Measurements from ENCODE around the gene RNF32. TPM values are rescaled to one million over a fixed set of nuclear protein-coding genes. Genes with fewer than 3 reads are reported as not detected.

Gene RNF32
- polyA plus RNA-seq, 3 donors, result 0.03 to 0.13 TPM; not detected in 1

DNA sequence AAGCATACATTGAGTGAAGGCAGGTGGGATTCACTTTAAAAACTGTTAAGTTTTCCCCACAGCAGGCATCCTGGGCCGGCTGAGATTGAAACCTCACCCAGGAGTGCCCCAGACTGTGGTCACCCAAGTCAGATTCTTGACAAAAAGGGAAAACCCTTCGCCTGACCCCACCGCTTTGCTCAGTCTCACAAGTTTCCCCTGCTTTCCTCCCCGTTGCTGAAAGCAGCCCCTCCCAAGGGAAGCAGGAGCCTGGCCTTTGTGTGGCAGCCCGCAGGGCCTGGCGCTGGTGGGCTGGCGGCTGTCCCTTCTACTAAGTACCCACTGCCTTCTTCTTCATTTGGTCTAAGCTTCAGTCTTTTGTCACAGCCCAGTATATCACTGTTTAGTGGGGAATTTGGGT is 16.0 kb downstream of the RNF32 start:
- H3K27ac Mint-ChIP-seq, result no peak overlapping the region
- H3K27ac ChIP-seq (ENCODE audit: low read depth in 1 of 2, low read length in 2 of 2), result no peak overlapping the region
- peaks cover 10 to 27% (median 11%) of the 10 kb centered on the region in 3 donors for H3K27me3 Mint-ChIP-seq (ENCODE audit: low read depth in 3 of 3)

DNA sequence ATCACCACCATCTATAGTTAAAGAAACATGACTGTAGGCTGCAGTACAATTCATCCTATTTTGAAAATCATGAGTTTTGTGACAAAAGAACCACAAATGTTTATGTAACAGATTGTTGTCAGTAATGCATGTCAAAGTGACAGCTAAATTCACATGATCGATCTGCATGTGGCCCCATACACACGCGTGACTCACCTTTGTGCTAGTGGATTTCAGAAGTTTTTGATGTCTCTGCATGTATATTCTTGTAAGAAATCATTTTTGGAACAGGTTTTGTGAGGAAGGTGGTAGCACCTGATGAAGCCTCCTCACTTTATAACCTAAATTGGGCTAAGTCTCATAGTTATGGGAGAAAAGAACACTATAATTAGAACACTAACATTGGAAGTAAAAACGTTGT is 17.1 kb downstream of the RNF32 start:
- H3K27me3 Mint-ChIP-seq (ENCODE audit: low read depth in 3 of 3), result peaks cover 10 to 27% (median 11%) of the 10 kb centered on the region in 3 donors
- peak overlapping the region in 1 of 7 donors; percentile 20 for H3K27ac Mint-ChIP-seq
- H3K4me3 Mint-ChIP-seq, result no peak overlapping the region
- intact Hi-C loops (cut with micrococcal nuclease), result no loop called here
- DNase-seq, result no peak
- H3K4me1 Mint-ChIP-seq, result no peaks in the 10 kb centered on the region
- no peaks in the 10 kb centered on the region for H3K36me3 ChIP-seq (replicated peaks in 1 of 2; ENCODE audit: control insufficient read depth in 1 of 2, insufficient read depth in 2 of 2, low read length in 2 of 2)
- H3K9me3 ChIP-seq (replicated peaks in 1 of 2; ENCODE audit: control insufficient read depth in 1 of 2, insufficient read depth in 1 of 2, low read length in 2 of 2), result no peaks in the 10 kb centered on the region
- H3K9me3 Mint-ChIP-seq, result peaks cover 0 to 4% (median 0%) of the 10 kb centered on the region in 7 donors
- no peaks in the 10 kb centered on the region for H3K79me2 ChIP-seq (ENCODE audit: insufficient read depth, low read length)
- no peak overlapping the region for H3K9ac ChIP-seq (ENCODE audit: insufficient read depth, low read length, poor library complexity, severe bottlenecking)
- no peak overlapping the region for H2AFZ ChIP-seq (ENCODE audit: insufficient read depth, low read depth, low read length, poor library complexity, severe bottlenecking)
- 88% methylated on average over 1 of the region's 4 CpGs for WGBS (ENCODE audit: insufficient coverage)
- no peaks in the 10 kb centered on the region for H3K36me3 Mint-ChIP-seq
- H3K4me3 ChIP-seq (replicated peaks in 1 of 3; ENCODE audit: low read depth in 2 of 3, low read length in 3 of 3), result no peak overlapping the region
- H3K27ac ChIP-seq (ENCODE audit: low read depth in 1 of 2, low read length in 2 of 2), result no peak overlapping the region
- TF ChIP-seq, protein P1, sequence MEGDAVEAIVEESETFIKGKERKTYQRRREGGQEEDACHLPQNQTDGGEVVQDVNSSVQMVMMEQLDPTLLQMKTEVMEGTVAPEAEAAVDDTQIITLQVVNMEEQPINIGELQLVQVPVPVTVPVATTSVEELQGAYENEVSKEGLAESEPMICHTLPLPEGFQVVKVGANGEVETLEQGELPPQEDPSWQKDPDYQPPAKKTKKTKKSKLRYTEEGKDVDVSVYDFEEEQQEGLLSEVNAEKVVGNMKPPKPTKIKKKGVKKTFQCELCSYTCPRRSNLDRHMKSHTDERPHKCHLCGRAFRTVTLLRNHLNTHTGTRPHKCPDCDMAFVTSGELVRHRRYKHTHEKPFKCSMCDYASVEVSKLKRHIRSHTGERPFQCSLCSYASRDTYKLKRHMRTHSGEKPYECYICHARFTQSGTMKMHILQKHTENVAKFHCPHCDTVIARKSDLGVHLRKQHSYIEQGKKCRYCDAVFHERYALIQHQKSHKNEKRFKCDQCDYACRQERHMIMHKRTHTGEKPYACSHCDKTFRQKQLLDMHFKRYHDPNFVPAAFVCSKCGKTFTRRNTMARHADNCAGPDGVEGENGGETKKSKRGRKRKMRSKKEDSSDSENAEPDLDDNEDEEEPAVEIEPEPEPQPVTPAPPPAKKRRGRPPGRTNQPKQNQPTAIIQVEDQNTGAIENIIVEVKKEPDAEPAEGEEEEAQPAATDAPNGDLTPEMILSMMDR (IDR thresholded peaks at IDR 0.05), result no peak
- no peak overlapping the region for H3K4me2 ChIP-seq (replicated peaks; ENCODE audit: extremely low read depth, low read length, poor library complexity, severe bottlenecking)
- no peaks in the 10 kb centered on the region for H3K4me1 ChIP-seq (ENCODE audit: control insufficient read depth in 1 of 2, insufficient read depth in 2 of 2, low read length in 2 of 2)
- no peaks in the 10 kb centered on the region for H3K27me3 ChIP-seq (ENCODE audit: control insufficient read depth in 2 of 2, insufficient read depth in 2 of 2, low read length in 2 of 2)
- H4K20me1 ChIP-seq (ENCODE audit: insufficient read depth, low read length), result no peaks in the 10 kb centered on the region

More for the DNA sequence above, 16.0 kb downstream of the RNF32 start:
- Histone ChIP-seq H3K79me2 (ENCODE audit: insufficient read depth, low read length) (no peaks in the 10 kb centered on the region), H4K20me1 (ENCODE audit: insufficient read depth, low read length) (no peaks in the 10 kb centered on the region), H3K36me3 (replicated peaks in 1 of 2; ENCODE audit: control insufficient read depth in 1 of 2, insufficient read depth in 2 of 2, low read length in 2 of 2) (no peaks in the 10 kb centered on the region), H2AFZ (ENCODE audit: insufficient read depth, low read depth, low read length, poor library complexity, severe bottlenecking) (no peak overlapping the region), H3K27me3 (ENCODE audit: control insufficient read depth in 2 of 2, insufficient read depth in 2 of 2, low read length in 2 of 2) (no peaks in the 10 kb centered on the region), H3K9ac (ENCODE audit: insufficient read depth, low read length, poor library complexity, severe bottlenecking) (no peak overlapping the region), H3K4me1 (ENCODE audit: control insufficient read depth in 1 of 2, insufficient read depth in 2 of 2, low read length in 2 of 2) (no peaks in the 10 kb centered on the region), H3K4me2 (replicated peaks; ENCODE audit: extremely low read depth, low read length, poor library complexity, severe bottlenecking) (no peak overlapping the region), H3K4me3 (replicated peaks in 1 of 3; ENCODE audit: low read depth in 2 of 3, low read length in 3 of 3) (no peak overlapping the region), H3K9me3 (replicated peaks in 1 of 2; ENCODE audit: control insufficient read depth in 1 of 2, insufficient read depth in 1 of 2, low read length in 2 of 2) (no peaks in the 10 kb centered on the region)
- WGBS (ENCODE audit: insufficient coverage), result 78% methylated on average over 7 of the region's 7 CpGs
- TF ChIP-seq, protein P1 (IDR thresholded peaks at IDR 0.05), result no peak
- DNase-seq, result no peak
- Mint-ChIP-seq H3K4me1 (no peaks in the 10 kb centered on the region), H3K9me3 (peaks cover 0 to 4% (median 0%) of the 10 kb centered on the region in 7 donors), H3K36me3 (no peaks in the 10 kb centered on the region), H3K4me3 (no peak overlapping the region)
- intact Hi-C loops (cut with micrococcal nuclease), result no loop called here
